HCT116 (cell line): Measurements from ENCODE around the gene MRPL42. TPM values are rescaled to one million over a fixed set of nuclear protein-coding genes. Genes with fewer than 3 reads are reported as not detected.

Experiments used
- ATAC-seq: fragments of 200-7000 bp; cut with Tn5 transposase; 2 replicates; pipeline ENCODE4 v1.9.1; 2020; ENCODE audit warnings: mild to moderate bottlenecking, moderate library complexity
- BruUV-seq: library from RNA; stranded (reverse); fragments of 400-500 nt; replicated peaks from 2 replicates; lab custom pipeline; 2021; lab: Mats Ljungman, UMichigan
- CTCF ChIA-PET: fragments of 300-600 bp; sonication (Branson Sonifier 250); formaldehyde crosslinking; loops from one replicate; lab custom pipeline; 2021; ENCODE audit warnings: antibody characterized with exemption; lab: Charles Lee
- POLR2A ChIA-PET: fragments of 300-600, 350-600 bp; sonication (Branson Sonifier 250); formaldehyde crosslinking; loops from one replicate; lab custom pipeline; 2021; ENCODE audit warnings: antibody characterized with exemption; lab: Charles Lee
- RAD21 ChIA-PET, 2 experiments: fragments of 300-600 bp; sonication (Branson Sonifier 250); formaldehyde crosslinking; loops; one replicate each; lab custom pipeline; 2023; ENCODE audit warnings: low total read pairs in 2 of 2; ENCODE audit not compliant: uncharacterized antibody in 2 of 2, unreplicated experiment in 2 of 2, low non-redundant PET in 1 of 2; lab: Charles Lee
- DNase-seq: peaks from one replicate; pipeline ENCODE4 v3.0.0-alpha.2; 2010; ENCODE audit warnings: low read depth, low spot score
- H2AFZ ChIP-seq: fragments of 200-600 bp; shearing (Covaris generic), sonication (generic); 2 replicates; pipeline ENCODE4 v1.6.1; 2017; ENCODE audit warnings: low read depth, mixed run types, mixed read lengths, antibody characterized with exemption, low read length; ENCODE audit not compliant: poor library complexity, severe bottlenecking
- H3K27ac ChIP-seq: 2 replicates; pipeline ENCODE4 v1.5.1; 2012; ENCODE audit warnings: low read depth, low read length
- H3K27me3 ChIP-seq: fragments of 200-600 bp; sonication (generic); 2 replicates; pipeline ENCODE4 v1.6.1; 2016; ENCODE audit warnings: mixed run types, low read length, mixed read lengths; ENCODE audit not compliant: insufficient read depth
- H3K36me3 ChIP-seq, 2 experiments: fragments of 200-500 bp in 1 of 2; fragments of 200-600 bp in 1 of 2; sonication (Bioruptor generic) in 1 of 2; sonication (generic) in 1 of 2; 2 replicates each; pipeline versions ENCODE4 v1.5.1 to v1.6.1; 2014 to 2016; ENCODE audit warnings: low read length in 2 of 2, inconsistent platforms in 1 of 2, mixed read lengths in 1 of 2, mixed run types in 1 of 2; ENCODE audit not compliant: insufficient read depth in 2 of 2, control insufficient read depth in 1 of 2
- H3K4me1 ChIP-seq, 2 experiments: fragments of 200-600 bp in 1 of 2; sonication (generic) in 1 of 2; 2 replicates each; pipeline versions ENCODE4 v1.5.1 to v1.6.1; 2012 to 2017; ENCODE audit warnings: low read length in 2 of 2, inconsistent platforms in 1 of 2, mild to moderate bottlenecking in 1 of 2, mixed read lengths in 1 of 2, mixed run types in 1 of 2, moderate library complexity in 1 of 2; ENCODE audit not compliant: insufficient read depth in 2 of 2, control insufficient read depth in 1 of 2
- H3K4me2 ChIP-seq: fragments of 200-600 bp; sonication (generic); 2 replicates; pipeline ENCODE4 v1.6.1; 2017; ENCODE audit warnings: mixed run types, low read length, mixed read lengths
- H3K4me3 ChIP-seq, 2 experiments: fragments of 200-600 bp in 1 of 2; sonication (generic) in 1 of 2; replicated peaks in 1 of 2; 2 replicates each; pipeline ENCODE4 v1.5.1; 2011 to 2016; ENCODE audit warnings: low read length in 2 of 2, control low read depth in 1 of 2, low read depth in 1 of 2, mild to moderate bottlenecking in 1 of 2, mixed read lengths in 1 of 2, mixed run types in 1 of 2
- H3K79me2 ChIP-seq: fragments of 200-600 bp; sonication (generic); 2 replicates; pipeline ENCODE4 v1.6.1; 2017; ENCODE audit warnings: mild to moderate bottlenecking, mixed run types, low read length, moderate library complexity, mixed read lengths; ENCODE audit not compliant: insufficient read depth
- H3K9ac ChIP-seq: fragments of 200-600 bp; sonication (generic); 2 replicates; pipeline ENCODE4 v1.6.1; 2016; ENCODE audit warnings: low read length, mixed read lengths
- H3K9me2 ChIP-seq: fragments of 200-600 bp; sonication (generic), shearing (Covaris generic); 2 replicates; pipeline ENCODE4 v1.6.1; 2017; ENCODE audit warnings: mixed run types, mild to moderate bottlenecking, moderate library complexity; ENCODE audit not compliant: insufficient read depth
- H3K9me3 ChIP-seq, 2 experiments: fragments of 200-500 bp in 1 of 2; fragments of 200-600 bp in 1 of 2; sonication (Bioruptor generic) in 1 of 2; sonication (generic) in 1 of 2; 2 replicates each; pipeline ENCODE4 v1.6.1; 2014 to 2017; ENCODE audit warnings: low read length in 2 of 2, mixed read lengths in 2 of 2, inconsistent platforms in 1 of 2, low read depth in 1 of 2, mild to moderate bottlenecking in 1 of 2, mixed run types in 1 of 2, moderate library complexity in 1 of 2; ENCODE audit not compliant: control insufficient read depth in 1 of 2, insufficient read depth in 1 of 2
- H4K20me1 ChIP-seq: fragments of 200-600 bp; sonication (generic), shearing (Covaris generic); 2 replicates; pipeline ENCODE4 v1.6.1; 2017; ENCODE audit warnings: mixed run types, mild to moderate bottlenecking, moderate library complexity; ENCODE audit not compliant: insufficient read depth
- CBX3 ChIP-seq: IDR thresholded peaks from 2 replicates; pipeline ENCODE4 v1.6.1; 2012; ENCODE audit warnings: low read depth
- CEBPB ChIP-seq: IDR thresholded peaks from 2 replicates; pipeline ENCODE4 v1.6.1; 2012; ENCODE audit warnings: low read depth
- ELF1 ChIP-seq: IDR thresholded peaks from 2 replicates; pipeline ENCODE4 v1.6.1; 2012; ENCODE audit warnings: low read depth, borderline replicate concordance
- EZH2phosphoT487 ChIP-seq: fragments of 200-600 bp; IDR thresholded peaks from 2 replicates; pipeline ENCODE4 v1.6.1; 2018; ENCODE audit warnings: antibody characterized with exemption, borderline replicate concordance
- JUND ChIP-seq: IDR thresholded peaks from 2 replicates; pipeline ENCODE4 v1.6.1; 2012
- RAD21 ChIP-seq: IDR thresholded peaks from 2 replicates; pipeline ENCODE4 v1.6.1; 2012; ENCODE audit warnings: low read depth, mild to moderate bottlenecking
- SIN3A ChIP-seq: IDR thresholded peaks from 2 replicates; pipeline ENCODE4 v1.6.1; 2012; ENCODE audit warnings: low read depth
- SP1 ChIP-seq: IDR thresholded peaks from 2 replicates; pipeline ENCODE4 v1.6.1; 2012; ENCODE audit warnings: low read depth
- SRF ChIP-seq: IDR thresholded peaks from 2 replicates; pipeline ENCODE4 v1.6.1; 2012; ENCODE audit warnings: low read depth
- TCF7L2 ChIP-seq: IDR thresholded peaks from 2 replicates; pipeline ENCODE4 v1.7.0; 2011; ENCODE audit warnings: borderline replicate concordance, inconsistent platforms; ENCODE audit not compliant: insufficient read depth, insufficient read length; ENCODE audit errors: extremely low read depth
- ZBTB33 ChIP-seq: IDR thresholded peaks from 2 replicates; pipeline ENCODE4 v1.6.1; 2011; ENCODE audit warnings: mild to moderate bottlenecking, low read length, moderate library complexity; ENCODE audit not compliant: insufficient replicate concordance; ENCODE audit errors: extremely low read depth
- intact Hi-C: fragments of 100-400 bp; cut with micrococcal nuclease; formaldehyde crosslinking; loops from 2 replicates; pipeline ENCODE4 v1.10.0; 2022
- total RNA-seq: library from RNA; stranded (reverse); gene quantifications from one replicate; pipeline ENCODE4 v1.2.1, GENCODE V29; 2021; ENCODE audit not compliant: unreplicated experiment

Gene MRPL42
- total RNA-seq, 1 experiment from 2014 or later, result 120 TPM

GRCh38 chr12:93483151-93483807 is 16.0 kb downstream of the MRPL42 start:
- Histone ChIP-seq H3K36me3 (peaks cover 34 to 58% of the 10 kb centered on the region in 2 experiments; a peak in 3 of 4 replicates), H2AFZ (no peak overlapping the region), H3K79me2 (peaks cover 48% of the 10 kb centered on the region), H3K27ac (no peak overlapping the region), H3K4me2 (no peak overlapping the region), H3K4me1 (peaks cover 6 to 10% of the 10 kb centered on the region in 2 experiments), H3K4me3 (no peak overlapping the region), H4K20me1 (no peaks in the 10 kb centered on the region), H3K9ac (no peak overlapping the region), H3K27me3 (no peaks in the 10 kb centered on the region), H3K9me2 (no peaks in the 10 kb centered on the region), H3K9me3 (no peaks in the 10 kb centered on the region)
- POLR2A ChIA-PET, result no interaction called here
- RAD21 ChIA-PET, result no interaction called here
- no peak for TF ChIP-seq SP1
- no peak for TF ChIP-seq JUND
- TF ChIP-seq CBX3, result no peak
- TF ChIP-seq SIN3A, result no peak
- TF ChIP-seq EZH2phosphoT487, result no peak
- TF ChIP-seq TCF7L2, result no peak
- no peak for TF ChIP-seq ELF1
- TF ChIP-seq SRF, result no peak
- no peak for TF ChIP-seq ZBTB33
- no peak for TF ChIP-seq RAD21
- TF ChIP-seq CEBPB, result no peak
- no peak for DNase-seq
- no peak for ATAC-seq
- BruUV-seq, result no TSS peak
- CTCF ChIA-PET, result interaction anchor here (1.2 kb wide), 1 partner anchor 619 kb away, joined by 3 read pairs; no protein-coding TSS in a partner anchor
- intact Hi-C loops, result no loop called here
